ENCODE measurements around the gene RALY.

The RALY gene

DNA sequence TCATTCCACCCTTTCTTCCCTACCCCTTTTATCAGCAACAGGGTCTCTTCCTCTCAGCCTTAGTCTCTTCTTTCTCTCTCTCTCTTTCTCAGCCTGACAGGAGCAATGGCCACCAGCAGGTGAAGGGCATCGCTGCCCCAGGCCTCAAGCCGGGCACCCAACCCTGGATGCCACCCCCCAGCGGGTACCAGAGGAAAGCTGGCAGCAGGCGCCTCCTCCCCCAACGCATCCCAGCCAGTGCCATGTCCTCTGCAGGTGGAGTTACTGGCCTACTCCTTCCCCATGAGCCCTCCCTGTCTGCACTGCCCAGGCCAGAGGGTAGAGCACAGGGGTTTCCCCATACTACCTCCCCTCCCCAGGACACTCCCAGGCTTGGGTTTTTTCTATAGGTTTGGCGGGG lies 86.1 kb downstream of the RALY start:
- no peak for DNase-seq (ENCODE audit: low read depth)

DNA sequence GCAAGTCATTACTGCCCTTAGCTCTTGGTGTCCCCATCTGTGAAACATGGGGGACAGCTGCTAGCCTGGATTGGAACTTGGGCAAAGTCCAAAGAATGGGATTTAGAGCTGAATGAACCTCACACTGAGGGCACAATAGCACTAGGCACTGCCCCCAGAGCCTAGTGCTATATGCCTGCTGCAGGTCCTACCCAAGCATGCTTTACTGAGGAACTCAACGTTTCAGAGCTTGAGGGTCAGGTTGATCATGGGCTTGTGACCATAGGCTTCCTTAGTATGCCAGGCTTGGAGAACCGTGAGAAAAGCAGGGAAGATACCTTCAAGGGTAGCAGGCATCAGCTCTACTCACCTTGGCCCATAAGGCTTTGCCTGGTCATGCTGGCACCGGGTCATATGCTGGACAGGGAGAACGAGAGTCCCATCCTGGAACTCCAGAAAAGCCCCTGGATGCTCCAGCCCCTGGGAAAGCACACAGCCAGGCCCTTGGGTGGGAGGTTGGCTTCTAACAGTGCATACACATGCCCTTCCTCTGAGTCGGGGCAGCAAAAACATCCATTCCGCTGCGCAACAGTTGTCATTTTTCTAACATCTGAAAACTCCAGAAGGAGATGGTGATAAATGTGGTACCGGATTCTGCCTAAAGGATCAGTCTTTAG lies 88.6 kb downstream of the RALY start:
- no peak for DNase-seq (ENCODE audit: low read depth)

DNA sequence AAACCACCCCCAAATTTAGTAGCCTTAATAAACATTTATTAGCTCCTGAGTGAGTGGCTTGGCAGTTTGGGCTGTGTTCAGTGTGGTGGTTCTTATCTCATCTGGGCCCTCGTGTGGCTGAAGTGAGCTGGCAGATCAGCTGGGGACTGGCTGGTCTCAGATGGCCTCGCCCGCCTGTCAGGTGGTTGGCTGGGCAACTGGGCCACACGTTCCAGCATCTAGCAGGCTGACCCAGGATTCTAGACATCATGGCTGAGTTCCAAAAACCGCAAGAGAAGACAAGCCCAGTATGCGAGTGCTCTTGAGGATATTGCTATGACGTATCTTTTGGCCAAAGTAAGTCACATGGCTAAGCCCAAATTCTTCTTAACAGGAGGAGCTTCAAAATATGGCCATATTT lies 89.4 kb downstream of the RALY start:
- peak; percentile 89 for DNase-seq (ENCODE audit: low read depth)

DNA sequence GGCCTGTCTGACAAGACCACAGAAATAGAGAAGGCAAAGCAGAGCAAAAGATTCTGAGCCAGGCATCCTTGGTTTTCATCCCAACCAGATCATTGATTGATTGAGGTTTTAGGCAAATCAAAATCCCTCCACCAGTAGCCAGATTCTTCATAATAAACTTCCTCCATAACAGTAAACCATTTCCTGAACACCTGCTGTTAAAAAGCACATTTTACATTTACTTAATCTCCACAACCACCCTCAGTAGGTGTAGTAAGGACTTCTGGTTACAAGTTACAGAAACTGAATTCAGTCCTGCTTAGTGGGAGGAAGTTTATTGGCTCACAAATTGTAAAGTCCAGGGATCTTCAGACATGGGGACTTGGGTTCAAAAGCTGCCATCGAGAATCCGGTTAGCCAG lies 90.1 kb downstream of the RALY start:
- no peak for DNase-seq (ENCODE audit: low read depth)

DNA sequence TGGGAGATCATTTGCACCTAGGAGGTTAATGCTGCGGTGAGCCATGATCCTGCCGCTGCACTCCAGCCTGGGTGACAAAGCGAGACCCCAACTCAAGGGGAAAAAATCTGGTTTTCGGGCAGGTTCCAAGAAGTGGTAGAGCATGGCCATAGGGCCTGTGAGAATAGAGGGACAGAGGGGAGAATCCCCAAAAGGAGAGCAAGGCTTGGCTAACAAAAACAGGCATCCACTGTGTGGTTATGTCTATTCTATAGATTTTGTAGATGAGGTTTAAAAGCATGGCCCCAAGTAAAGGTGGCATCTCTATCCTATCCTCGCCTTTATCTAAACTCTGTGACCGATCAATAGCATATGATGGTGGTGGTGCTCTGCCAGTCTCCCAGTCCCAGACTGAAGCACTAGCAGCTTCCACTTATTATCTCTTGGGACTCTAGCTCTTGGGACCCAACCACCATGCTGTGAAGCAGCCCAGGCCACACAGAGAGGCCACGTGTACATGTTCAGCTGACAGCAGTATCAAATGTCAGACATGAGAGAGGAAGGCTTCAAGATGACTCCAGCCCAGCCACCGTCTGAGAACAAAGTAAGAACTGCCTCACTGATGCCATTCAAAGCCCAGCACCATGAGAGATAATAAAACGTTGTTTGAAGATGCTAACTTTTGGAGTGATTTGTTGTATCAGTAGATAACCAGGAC lies 90.7 kb downstream of the RALY start:
- DNase-seq (ENCODE audit: low read depth), result no peak

DNA sequence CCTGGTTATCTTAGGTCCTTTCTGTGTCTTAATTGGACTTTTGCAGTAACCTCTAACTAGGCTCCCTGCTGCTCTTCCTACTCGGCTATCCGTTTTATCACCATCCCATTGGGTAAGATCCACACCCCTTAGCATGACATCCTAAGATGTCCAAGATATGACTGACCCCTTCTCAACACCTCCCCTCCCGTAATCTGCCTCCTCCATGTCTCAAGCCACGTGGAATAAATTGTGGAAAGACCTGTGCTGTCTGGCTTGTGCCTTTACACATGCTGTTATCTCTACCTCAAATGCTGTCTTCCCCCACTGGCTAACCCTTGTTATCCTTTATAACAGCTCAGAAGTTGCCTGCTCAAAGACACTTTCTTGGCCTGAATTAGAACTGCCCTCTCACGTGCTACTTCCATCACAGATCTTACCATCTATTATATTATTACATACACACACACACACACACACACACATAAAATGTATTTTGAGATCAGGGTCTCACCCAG lies 91.9 kb downstream of the RALY start:
- no peak for DNase-seq (ENCODE audit: low read depth)

DNA sequence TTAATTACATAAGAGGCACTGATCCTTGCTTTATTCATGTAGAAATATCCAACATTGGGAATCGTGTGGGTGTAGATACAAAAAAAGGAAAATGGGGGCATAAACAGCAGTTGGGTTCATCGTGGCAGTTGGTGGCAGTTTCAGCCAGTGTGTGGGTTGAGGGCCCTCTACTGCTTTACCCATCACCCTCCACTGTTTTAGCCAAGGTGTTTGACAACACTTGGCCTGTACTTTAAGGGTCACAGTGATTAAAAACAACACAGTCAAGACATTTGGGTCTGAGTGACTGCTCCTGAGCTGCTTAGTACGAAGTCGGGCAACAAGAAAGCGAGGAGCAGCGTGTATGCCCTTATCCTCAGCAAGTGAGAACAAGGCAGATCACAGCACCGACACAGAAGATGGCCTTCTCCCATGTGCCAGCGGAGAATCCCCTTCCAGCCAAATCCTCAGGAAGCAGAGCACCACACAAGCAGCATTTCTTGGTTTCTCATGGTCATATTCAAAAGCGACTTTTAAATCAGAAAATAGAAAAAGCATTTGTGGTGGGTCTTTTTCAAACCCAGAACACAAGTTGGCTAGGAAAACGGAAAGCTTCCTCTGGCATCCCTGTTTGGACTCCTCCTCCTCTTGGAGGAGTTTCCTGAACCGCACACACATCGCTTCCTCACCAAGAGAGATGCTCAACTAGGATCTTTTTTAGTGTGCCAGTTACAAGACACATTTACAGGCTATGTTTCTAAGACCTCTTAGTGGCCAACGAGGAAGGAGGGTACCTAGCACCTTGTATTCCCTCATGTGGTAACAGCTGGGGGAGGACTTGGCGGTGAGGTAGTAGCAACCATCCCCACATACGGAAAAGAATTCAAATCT lies 94.8 kb downstream of the RALY start:
- DNase-seq (ENCODE audit: low read depth), result no peak

DNA sequence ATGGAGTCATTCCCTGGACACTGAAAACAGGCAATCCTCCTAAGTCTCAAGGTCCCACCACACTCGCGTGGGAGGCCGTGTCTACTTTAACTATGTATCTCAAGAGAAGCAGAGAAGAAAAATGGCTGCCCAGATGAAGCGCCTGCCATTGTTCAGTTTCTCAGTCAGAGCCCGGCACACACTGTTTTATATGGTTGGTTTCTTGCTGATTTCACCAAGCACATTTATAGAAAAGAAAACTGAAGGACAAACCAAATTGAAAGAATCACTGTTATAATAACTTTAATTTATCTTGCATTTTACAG lies 95.4 kb downstream of the RALY start:
- DNase-seq (ENCODE audit: low read depth), result no peak

DNA sequence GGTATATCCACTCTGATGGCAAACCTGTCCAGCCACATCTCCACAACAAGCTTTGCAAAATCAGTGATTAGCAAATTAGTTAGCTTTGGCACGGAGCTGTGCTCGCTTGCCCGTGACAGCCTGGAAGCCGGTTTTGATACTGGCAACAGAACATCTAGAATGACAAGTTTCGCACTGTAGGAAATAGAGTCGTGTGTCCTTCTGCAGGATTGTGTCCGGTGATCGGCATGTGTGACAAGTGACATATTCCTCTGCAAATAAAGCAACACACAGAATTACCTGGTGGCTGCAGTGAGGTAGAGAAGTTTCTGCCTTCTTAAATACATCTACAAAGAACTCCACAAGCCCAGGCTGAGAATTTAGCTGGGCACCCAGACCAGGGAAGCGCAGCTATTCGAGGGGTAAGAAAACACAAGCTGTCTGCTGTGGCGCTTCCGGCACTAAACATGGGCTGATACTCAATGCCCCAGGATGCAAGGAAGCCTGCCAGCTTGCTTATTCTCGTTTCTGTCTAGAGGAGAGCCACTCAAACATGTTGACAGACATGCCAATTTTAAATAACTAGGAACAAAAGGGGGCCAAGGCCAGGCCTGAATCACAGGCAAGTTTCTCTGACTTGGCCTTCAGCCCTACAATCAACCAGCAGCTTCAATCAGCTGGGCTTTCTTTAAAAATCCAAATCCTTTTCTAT lies 96.1 kb downstream of the RALY start:
- no peak for DNase-seq (ENCODE audit: low read depth)

DNA sequence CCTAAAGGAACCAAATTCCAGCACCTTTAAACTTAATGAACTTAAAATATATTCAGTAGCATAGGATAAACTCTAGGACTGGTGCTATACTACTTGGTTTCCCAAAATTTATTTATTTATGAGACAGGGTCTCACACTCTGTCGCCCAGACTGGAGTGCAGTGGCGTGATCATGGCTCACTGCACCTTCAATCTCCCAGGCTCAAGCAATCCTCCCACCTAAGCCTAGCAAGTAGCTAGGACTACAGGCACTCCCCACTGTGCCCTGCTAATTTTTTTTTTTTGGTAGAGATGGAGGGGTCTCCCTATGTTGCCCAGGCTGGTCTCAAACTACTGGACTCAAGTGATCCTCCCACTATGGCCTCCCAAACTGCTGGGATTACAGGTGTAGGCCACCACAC lies 96.9 kb downstream of the RALY start:
- DNase-seq (ENCODE audit: low read depth), result no peak

DNA sequence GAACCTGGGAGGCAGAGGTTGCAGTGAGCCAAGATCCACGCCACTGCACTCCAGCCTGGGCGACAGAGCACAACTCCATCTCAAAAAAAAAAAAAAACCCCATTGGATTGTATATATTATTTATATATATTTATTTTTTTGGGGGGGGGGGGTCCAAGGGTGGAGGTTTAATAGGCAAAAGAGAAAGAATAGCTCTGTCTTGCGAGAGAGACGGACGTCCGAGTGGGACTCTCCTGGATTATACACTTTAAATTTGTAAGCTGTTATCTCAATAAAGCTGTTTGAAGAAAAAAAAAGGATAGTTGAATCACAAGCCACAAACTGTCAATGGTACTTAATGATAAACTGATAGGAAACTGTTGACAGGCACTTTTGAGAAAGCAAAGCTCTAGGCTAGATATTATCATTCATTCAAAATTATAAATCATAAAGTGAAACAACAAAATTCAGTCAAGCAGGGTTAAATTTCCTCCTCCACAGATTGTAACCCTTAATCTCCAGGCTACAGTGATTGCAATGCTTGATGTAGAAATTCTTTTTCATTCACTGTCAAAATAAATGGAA lies 98.0 kb downstream of the RALY start:
- DNase-seq (ENCODE audit: low read depth), result no peak

DNA sequence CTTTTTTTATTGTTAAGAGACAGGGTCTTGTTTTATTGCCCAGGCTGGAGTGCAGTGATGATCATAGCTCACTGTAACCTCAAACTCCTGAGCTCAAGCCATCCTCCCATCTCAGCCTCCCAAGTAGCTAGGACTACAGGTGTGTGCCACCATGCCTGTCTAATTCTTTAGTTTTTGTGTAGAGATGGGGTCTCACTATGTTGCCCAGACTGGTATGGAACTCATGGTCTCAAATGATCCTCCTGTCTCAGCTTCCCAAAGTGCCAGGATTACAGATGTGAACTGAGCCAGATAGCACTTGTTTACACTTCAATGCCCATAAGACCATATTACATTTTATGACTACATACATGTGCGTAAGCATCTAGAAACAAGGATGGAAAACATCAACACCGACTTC lies 100.2 kb downstream of the RALY start:
- DNase-seq (ENCODE audit: low read depth), result no peak

DNA sequence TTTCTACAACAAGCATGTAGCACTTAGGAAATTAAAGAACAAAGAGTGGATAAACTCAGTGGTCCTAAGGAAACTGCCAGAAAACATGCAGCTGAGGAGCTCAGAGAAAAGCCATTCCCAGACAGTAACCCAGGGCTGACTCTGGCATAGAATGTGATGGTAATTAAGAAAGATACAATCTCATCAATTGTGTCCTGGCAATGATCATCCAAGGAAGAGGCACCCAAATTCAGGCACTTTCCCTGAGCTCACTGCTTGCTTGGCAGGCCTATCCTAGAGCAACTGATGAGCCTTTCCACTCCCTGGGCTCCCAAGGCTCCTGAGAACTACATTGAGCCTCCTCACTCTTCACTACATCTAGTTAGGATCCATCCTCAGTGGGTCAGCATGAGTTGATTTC lies 102.1 kb downstream of the RALY start:
- no peak for DNase-seq (ENCODE audit: low read depth)

DNA sequence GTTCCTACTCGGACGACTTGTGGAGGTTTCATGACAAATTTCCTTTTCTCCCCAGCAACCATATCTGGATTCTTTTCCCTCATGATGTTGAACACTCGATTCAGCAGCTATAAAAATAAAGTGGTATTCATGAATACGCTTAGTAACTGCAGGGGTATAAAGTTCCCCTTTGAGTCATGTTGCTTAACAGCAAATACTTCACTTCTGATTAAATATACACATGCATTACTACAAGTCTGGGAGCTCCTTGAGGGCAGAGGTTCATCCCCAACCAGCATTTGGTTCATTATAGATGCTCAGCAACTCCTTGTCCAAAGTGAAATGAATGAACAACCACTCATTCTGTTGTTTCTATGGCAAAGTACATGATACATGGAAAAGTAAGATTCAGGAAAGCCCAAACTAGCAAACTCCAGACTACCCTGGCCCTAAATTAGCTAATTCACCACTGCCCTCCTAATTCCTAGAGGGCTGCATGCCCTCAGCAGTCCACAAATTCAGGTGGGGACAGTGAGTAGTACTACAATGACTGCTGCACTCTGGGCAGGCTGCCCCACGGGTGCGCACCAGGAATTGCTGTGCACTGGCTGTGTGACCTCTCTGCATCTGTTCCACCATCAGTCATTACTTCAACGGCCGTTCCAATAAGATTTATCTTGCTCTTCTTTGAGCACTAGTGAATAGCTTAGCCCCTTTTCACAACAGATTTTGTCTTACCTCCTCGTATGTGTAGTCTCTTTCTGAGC lies 103.2 kb downstream of the RALY start:
- no peak for DNase-seq (ENCODE audit: low read depth)

DNA sequence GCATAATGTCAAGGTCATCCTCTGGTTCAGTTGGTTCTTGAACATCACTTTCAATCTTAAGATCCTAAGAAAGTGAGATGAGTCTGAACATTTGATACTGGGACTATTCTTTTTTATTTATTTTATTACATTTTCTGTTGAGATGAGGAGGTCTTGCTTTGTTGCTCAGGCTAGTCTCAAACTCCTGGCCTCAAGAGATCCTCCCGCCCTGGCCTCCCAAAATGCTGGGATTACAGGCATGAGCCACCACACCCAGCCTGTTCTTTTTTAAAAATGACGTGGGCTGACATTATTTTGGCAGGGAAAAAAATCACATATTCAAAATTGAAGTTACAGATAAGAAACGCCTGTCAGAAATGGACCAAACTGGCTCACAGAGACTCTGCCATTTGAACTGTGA lies 104.9 kb downstream of the RALY start:
- no peak for DNase-seq (ENCODE audit: low read depth)

DNA sequence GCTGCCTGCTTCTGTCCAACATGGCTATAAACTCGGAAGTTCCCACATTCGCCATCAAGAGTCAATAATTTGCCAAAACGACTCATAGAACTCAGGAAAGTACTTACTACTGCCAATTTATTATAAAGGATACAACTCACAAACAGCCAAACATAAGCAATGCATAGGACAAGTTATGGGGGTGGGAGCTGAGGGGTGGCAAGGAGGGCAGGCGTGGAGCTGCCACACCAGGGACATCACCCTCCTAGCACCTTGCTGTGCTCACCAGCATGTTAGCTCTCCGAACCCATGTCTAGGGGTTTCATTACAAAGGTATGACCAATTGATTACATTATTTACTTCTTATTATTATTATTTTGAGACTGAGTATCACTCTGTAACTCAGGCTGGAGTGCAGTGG lies 106.0 kb downstream of the RALY start:
- no peak for DNase-seq (ENCODE audit: low read depth)

DNA sequence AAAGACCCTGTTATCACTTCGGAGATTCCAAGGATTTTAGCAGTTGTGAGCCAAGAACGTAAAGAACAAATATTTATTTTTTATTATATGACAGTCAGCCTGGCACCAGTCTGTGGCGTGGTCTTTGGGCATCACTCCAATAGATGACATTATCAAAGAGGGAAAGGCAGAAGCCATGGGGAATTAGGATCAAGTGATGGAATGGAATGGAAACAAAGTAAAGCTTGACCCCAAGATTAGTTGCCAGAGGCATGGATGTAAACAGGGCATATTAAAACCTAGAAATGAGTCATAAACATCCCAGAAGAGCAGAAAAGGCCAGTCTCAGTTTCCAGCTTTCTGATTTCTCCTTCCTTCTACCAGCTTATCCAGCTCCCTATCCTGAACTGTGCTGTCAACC lies 106.9 kb downstream of the RALY start:
- no peak for DNase-seq (ENCODE audit: low read depth)

DNA sequence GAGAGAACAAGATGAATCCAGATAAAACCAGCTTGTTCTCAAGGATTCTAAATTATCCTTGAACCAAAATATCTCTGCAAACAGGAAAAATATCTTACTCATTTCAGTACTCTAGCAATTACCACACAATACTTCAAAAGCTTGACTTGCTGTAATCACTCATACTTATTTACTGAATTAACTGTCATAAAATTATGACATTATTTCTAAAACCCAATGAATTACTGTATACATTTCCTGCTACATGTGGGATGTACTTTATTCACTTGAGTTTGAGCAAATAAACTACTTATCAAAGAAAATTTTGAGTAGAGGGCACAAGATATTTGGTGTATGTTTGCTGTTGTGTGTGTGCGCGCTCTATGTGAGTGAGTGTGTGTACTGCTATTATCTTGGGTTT lies 108.6 kb downstream of the RALY start:
- DNase-seq (ENCODE audit: low read depth), result no peak

DNA sequence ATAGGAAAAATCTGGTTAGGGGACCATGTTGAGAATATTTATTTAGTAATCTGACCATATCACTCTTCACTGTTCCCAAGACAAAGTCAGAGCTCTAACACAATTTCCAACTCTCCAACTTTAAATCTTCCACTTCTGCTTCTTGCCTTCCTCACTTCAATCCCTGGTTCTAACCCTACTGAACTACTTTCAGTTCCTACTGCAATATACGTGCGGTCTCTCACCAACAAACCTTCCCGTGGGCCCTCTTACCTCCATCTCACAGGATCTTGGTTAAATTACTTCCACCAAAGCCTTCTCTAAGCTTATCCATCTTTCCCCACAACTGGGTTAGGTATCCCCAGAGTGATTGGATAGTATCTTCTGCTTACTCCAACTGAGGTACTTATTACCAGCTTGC lies 110.3 kb downstream of the RALY start:
- DNase-seq (ENCODE audit: low read depth), result no peak

DNA sequence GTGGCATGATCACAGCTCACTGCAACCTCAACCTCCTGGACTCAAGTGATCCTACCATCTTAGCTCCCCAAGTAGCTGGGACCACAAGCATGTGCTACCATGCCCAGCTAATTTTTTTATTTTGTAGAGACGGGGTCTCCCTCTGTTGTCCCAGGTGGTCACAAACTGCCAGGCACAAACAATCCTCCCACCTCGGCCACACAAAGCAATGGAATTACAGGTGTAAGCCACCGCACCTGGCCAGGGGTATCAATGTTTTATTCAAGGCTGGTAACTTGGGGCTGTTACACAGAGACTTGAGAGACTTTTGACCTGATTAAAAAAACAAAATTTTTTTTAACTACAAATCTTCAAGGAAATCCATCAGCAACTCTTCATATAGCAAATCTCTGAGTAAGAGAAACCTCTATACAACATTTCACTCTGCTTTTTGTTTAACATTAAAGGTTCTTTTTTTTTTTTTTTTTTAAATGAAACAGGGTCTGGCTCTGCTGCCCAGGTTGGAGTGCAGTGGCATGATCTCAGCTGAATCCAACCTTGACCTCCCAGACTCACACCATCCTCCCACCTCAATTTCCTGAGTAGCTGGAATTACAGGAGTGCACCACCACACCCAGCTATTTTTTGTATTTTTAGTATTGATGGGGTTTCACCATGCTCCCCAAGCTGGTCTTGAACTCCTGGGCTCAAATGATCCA lies 112.4 kb downstream of the RALY start:
- no peak for DNase-seq (ENCODE audit: low read depth)

DNA sequence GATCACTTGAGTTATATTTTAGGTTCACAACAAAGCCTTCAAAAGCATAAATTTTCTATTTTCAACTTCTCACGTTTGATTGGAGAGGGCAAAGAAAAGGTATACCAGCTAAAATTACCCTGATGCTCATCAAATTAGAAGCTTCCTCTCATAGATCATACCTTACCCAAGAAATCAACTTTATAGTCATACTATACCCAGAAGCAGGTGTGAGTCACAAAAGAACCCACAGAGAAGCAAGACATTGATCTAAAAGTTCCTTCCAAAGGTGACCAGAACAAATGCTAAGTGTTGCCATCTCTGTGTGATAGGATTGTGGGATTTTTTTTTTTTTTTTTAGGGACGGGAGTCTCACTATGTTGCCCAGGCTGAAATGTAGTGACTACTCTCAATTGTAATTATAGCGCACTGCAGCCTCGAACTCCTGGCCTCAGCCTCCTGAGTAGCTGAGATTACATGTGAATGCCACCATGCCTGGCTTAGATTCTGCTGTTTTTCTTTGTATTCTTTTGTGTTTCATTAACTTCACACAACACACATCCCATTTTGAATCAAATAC lies 115.0 kb downstream of the RALY start:
- DNase-seq (ENCODE audit: low read depth), result no peak

All from HS-5 (cell line).